A673 (cell line): ENCODE results near the gene PALMD. TPM values are rescaled to one million over a fixed set of nuclear protein-coding genes. Genes with fewer than 3 reads are reported as not detected.

Source experiments
- BruUV-seq: library from RNA; stranded (reverse); fragments of 400-500 nt; replicated peaks from 2 replicates; lab custom pipeline; 2021; lab: Mats Ljungman, UMichigan
- CTCF ChIA-PET: fragments of 300-600 bp; sonication (Branson Sonifier 250); formaldehyde crosslinking; loops from one replicate; lab custom pipeline; 2022; ENCODE audit warnings: antibody characterized with exemption; lab: Charles Lee
- POLR2A ChIA-PET: fragments of 300-600 bp; sonication (Branson Sonifier 250); formaldehyde crosslinking; loops from one replicate; lab custom pipeline; 2022; ENCODE audit warnings: antibody characterized with exemption; ENCODE audit not compliant: low non-redundant PET; lab: Charles Lee
- DNase-seq: peaks from one replicate; pipeline ENCODE4 v3.0.0-alpha.2; 2015; ENCODE audit warnings: low spot score
- H3K27ac ChIP-seq: fragments of 200-600 bp; sonication (generic); 2 replicates; pipeline ENCODE4 v1.5.1; 2016; ENCODE audit warnings: mixed run types, low read depth, mild to moderate bottlenecking, mixed read lengths, antibody characterized with exemption, low read length; ENCODE audit not compliant: poor library complexity, severe bottlenecking
- H3K27me3 ChIP-seq: fragments of 200-600 bp; sonication (generic); replicated peaks from 2 replicates; pipeline ENCODE4 v1.6.1; 2017; ENCODE audit warnings: mixed run types, low read depth, mild to moderate bottlenecking, mixed read lengths, antibody characterized with exemption, low read length; ENCODE audit not compliant: insufficient read depth, poor library complexity
- H3K36me3 ChIP-seq: fragments of 200-600 bp; sonication (generic); 2 replicates; pipeline ENCODE4 v1.6.1; 2016; ENCODE audit warnings: mixed run types, mild to moderate bottlenecking, mixed read lengths, antibody characterized with exemption, low read length; ENCODE audit not compliant: insufficient read depth, poor library complexity, severe bottlenecking
- H3K4me1 ChIP-seq: fragments of 200-600 bp; sonication (generic); 2 replicates; pipeline ENCODE4 v1.6.1; 2017; ENCODE audit warnings: mixed run types, mild to moderate bottlenecking, mixed read lengths, antibody characterized with exemption, low read length; ENCODE audit not compliant: insufficient read depth, poor library complexity, severe bottlenecking
- H3K4me3 ChIP-seq: fragments of 200-600 bp; sonication (generic); 2 replicates; pipeline ENCODE4 v1.5.1; 2016; ENCODE audit warnings: low read depth, mixed run types, mild to moderate bottlenecking, mixed read lengths, low read length; ENCODE audit not compliant: poor library complexity, severe bottlenecking
- H3K9me3 ChIP-seq: fragments of 200-600 bp; sonication (generic); 2 replicates; pipeline ENCODE4 v1.6.1; 2016; ENCODE audit warnings: mixed run types, low read depth, mild to moderate bottlenecking, mixed read lengths, antibody characterized with exemption, low read length; ENCODE audit not compliant: poor library complexity, severe bottlenecking
- EZH2 ChIP-seq: fragments of 200-600 bp; sonication (generic); IDR thresholded peaks from 2 replicates; pipeline ENCODE4 v1.6.1; 2017; ENCODE audit warnings: borderline replicate concordance, low read depth, mild to moderate bottlenecking, mixed read lengths, antibody characterized with exemption, low read length; ENCODE audit not compliant: poor library complexity, severe bottlenecking
- intact Hi-C: fragments of 100-400 bp; cut with micrococcal nuclease; formaldehyde crosslinking; loops from one replicate; pipeline ENCODE4 v1.10.0; 2022; ENCODE audit not compliant: unreplicated experiment
- total RNA-seq: library from RNA; stranded (reverse); gene quantifications from 2 replicates; pipeline ENCODE4 v1.2.3, GENCODE V29; 2021
- TF ChIP-seq, protein P1 (sequence below): fragments of 300-800, 200-600 bp; sonication (generic); conservative IDR thresholded peaks from 2 replicates; pipeline ENCODE4 v1.5.1; 2017; ENCODE audit warnings: low read depth, mild to moderate bottlenecking, antibody characterized with exemption, low read length, moderate library complexity, mixed read lengths

PALMD gene
- total RNA-seq, 1 experiment from 2014 or later = not detected

DNA sequence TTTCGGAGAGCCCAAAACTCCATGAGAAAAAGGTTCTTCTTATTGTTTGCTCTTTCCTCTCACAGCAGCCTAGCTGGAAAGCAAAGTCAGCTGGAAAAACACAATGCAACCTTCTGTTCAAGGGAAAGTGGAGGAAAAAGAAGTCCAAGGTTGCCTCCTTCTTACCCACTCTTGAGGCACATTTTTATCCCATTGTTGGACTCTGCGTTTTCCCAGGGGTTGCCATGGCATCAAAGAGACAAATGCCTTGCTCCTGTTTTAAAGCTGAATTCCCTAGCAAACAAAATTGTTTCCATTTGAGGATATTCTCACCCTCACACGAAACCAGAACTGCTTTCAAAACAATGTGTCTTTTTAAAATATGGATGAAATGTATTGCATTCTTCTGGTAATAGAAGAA lies 45.1 kb upstream of the PALMD start:
- Histone ChIP-seq H3K4me3 (no peak overlapping the region), H3K27ac (no peak overlapping the region), H3K27me3 (no peaks in the 10 kb centered on the region), H3K4me1 (no peaks in the 10 kb centered on the region), H3K9me3 (no peaks in the 10 kb centered on the region), H3K36me3 (no peaks in the 10 kb centered on the region)
- POLR2A ChIA-PET = interaction anchor here (0.6 kb wide), 1 partner anchor 65 kb away, joined by 9 read pairs; no protein-coding TSS in a partner anchor
- DNase-seq = no peak
- no TSS peak for BruUV-seq
- TF ChIP-seq EZH2 = no peak
- TF ChIP-seq, protein P1, sequence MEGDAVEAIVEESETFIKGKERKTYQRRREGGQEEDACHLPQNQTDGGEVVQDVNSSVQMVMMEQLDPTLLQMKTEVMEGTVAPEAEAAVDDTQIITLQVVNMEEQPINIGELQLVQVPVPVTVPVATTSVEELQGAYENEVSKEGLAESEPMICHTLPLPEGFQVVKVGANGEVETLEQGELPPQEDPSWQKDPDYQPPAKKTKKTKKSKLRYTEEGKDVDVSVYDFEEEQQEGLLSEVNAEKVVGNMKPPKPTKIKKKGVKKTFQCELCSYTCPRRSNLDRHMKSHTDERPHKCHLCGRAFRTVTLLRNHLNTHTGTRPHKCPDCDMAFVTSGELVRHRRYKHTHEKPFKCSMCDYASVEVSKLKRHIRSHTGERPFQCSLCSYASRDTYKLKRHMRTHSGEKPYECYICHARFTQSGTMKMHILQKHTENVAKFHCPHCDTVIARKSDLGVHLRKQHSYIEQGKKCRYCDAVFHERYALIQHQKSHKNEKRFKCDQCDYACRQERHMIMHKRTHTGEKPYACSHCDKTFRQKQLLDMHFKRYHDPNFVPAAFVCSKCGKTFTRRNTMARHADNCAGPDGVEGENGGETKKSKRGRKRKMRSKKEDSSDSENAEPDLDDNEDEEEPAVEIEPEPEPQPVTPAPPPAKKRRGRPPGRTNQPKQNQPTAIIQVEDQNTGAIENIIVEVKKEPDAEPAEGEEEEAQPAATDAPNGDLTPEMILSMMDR = no peak
- intact Hi-C loops = no loop called here
- CTCF ChIA-PET = no interaction called here

DNA sequence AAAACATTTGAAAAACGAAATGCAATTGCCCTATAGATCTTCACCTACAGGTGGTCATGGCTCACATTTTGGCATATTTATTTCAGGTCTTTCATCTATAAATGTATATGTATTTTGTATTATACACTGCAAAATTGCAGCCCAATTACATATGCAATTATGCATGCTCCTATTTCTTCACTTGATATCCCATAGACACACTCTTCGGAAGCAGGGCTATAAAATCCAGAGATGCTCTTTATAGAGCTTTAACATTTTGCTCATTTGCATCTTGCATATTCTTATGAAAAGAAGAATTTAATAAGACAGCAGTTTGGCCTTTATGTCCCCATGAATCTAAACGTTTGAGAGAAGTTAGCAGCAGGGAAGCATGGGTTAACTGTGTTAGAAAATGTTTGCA lies 44.7 kb upstream of the PALMD start:
- no peak overlapping the region for H3K4me3 ChIP-seq
- ChIA-PET POLR2A (no interaction called here), CTCF (no interaction called here)
- H3K27ac ChIP-seq = no peak overlapping the region
- intact Hi-C loops = no loop called here
- H3K9me3 ChIP-seq = no peaks in the 10 kb centered on the region
- DNase-seq = no peak
- H3K27me3 ChIP-seq = no peaks in the 10 kb centered on the region
- H3K4me1 ChIP-seq = no peaks in the 10 kb centered on the region
- no peaks in the 10 kb centered on the region for H3K36me3 ChIP-seq
- TF ChIP-seq, protein P1 = no peak
- TF ChIP-seq EZH2 = no peak
- no TSS peak for BruUV-seq

DNA sequence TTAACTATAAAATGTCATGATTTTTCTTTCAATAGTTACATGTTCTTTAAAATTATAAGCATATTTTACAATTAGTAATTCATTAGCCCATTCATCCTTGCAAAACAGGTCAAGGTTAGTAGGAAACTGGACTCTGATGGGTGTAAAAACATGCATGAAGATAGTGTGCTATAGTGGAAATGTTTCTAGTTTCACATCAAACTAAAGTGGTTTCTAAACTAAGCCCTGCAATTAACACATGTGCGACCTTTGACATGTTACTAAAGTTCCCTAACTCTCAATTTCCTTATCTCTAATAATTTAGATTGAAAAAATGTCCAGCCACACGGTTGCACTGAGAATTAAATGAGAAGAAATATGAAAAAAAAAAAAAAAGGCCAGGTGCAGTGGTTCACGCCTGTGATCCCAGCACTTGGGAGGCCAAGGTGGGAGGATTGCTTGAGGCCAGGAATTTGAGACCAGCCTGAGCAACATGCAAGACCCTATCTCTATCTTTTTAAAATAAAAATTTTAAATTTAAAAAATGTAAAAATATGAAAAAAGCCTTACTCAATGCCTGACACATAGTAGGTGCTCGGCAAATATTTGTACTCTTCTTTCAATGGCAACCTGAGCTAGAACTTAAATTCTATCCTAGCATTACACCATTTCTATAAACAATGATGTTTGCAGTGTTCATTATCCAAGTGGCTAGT lies 44.1 kb upstream of the PALMD start:
- H3K27me3 ChIP-seq = no peaks in the 10 kb centered on the region
- no peak for DNase-seq
- H3K4me3 ChIP-seq = no peak overlapping the region
- BruUV-seq = no TSS peak
- intact Hi-C loops = no loop called here
- ChIA-PET POLR2A (no interaction called here), CTCF (no interaction called here)
- TF ChIP-seq EZH2 = no peak
- TF ChIP-seq, protein P1 = no peak
- H3K4me1 ChIP-seq = no peaks in the 10 kb centered on the region
- H3K36me3 ChIP-seq = no peaks in the 10 kb centered on the region
- no peak overlapping the region for H3K27ac ChIP-seq
- no peaks in the 10 kb centered on the region for H3K9me3 ChIP-seq
